Body of pancreas (tissue), 4 donors: Measurements from ENCODE around the gene WIPF3. TPM values are rescaled to one million over a fixed set of nuclear protein-coding genes. Genes with fewer than 3 reads are reported as not detected.

Source experiments
- ATAC-seq: fragments of 150-250 bp; one replicate; pipeline ENCODE4 v1.9.1; 2016
- DNase-seq, 4 donors: peaks; one replicate each; pipeline ENCODE4 v3.0.0-alpha.2; 2019
- H3K27ac ChIP-seq, 4 donors: fragments of 200-600 bp; sonication (generic); 1 replicate in 3 of 4; 2 replicates in 1 of 4; pipeline versions ENCODE4 v1.5.1 to v1.6.1; 2016 to 2019; ENCODE audit warnings: mild to moderate bottlenecking in 1 of 4, mixed read lengths in 1 of 4, moderate library complexity in 1 of 4
- H3K27me3 ChIP-seq, 2 donors: fragments of 200-600 bp; sonication (generic); one replicate each; pipeline ENCODE4 v1.6.0; 2016; ENCODE audit warnings: mild to moderate bottlenecking in 1 of 2
- H3K36me3 ChIP-seq, 2 donors: fragments of 200-600 bp; sonication (generic); replicated peaks in 1 of 2; 2 replicates each; pipeline ENCODE4 v1.5.1; 2016; ENCODE audit warnings: low read depth in 2 of 2; ENCODE audit not compliant: insufficient read depth in 1 of 2
- H3K4me1 ChIP-seq: fragments of 200-600 bp; sonication (generic); one replicate; pipeline ENCODE4 v1.6.0; 2016
- H3K4me3 ChIP-seq, 2 donors: fragments of 200-600 bp; sonication (generic); 1 replicate in 1 of 2; 2 replicates in 1 of 2; pipeline ENCODE4 v1.5.1; 2016 to 2019
- H3K9me3 ChIP-seq, 3 donors: fragments of 200-600 bp; sonication (generic); 1 replicate in 2 of 3; 2 replicates in 1 of 3; pipeline ENCODE4 v1.5.1; 2016
- CTCF ChIP-seq, 7 experiments: fragments of 450-650 bp in 4 of 7; fragments of 200-600 bp in 3 of 7; sonication (generic) in 3 of 7; IDR thresholded peaks; one replicate each; pipeline ENCODE4 v1.5.1; 2016 to 2019; ENCODE audit warnings: antibody characterized with exemption in 7 of 7
- POLR2A ChIP-seq, 3 donors: fragments of 450-650 bp; IDR thresholded peaks; one replicate each; pipeline ENCODE4 v1.6.1; 2016; ENCODE audit warnings: antibody characterized with exemption in 3 of 3, mild to moderate bottlenecking in 2 of 3
- WGBS, 2 donors: methylation state at CpG; one replicate each; pipeline ENCODE4 v1.1.5; 2017; 5-methylcytosine and 5-hydroxymethylcytosine counted together
- intact Hi-C: fragments of 100-400 bp; cut with DNase I; formaldehyde crosslinking; loops from one replicate; pipeline ENCODE4 v1.15.1; 2023
- total RNA-seq, 2 donors: library from RNA; depleted of rRNA; stranded (reverse); fragments of >200 nt; gene quantifications; one replicate each; pipeline ENCODE4 v1.1.0, GENCODE V29; 2016

The WIPF3 gene
- total RNA-seq, 2 donors from 2014 or later: 0.33 to 1.0 TPM

- WGBS, 2 donors: 47 to 55% methylated on average over 27 to 31 of the region's 46 CpGs
- intact Hi-C loops: no loop called here
- peak; percentile 25 for ATAC-seq
- Histone ChIP-seq H3K4me3 (no peak overlapping the region), H3K4me1 (peaks cover 4% of the 10 kb centered on the region), H3K9me3 (no peaks in the 10 kb centered on the region), H3K27ac (peak overlapping the region in 2 of 4 donors; percentile 7 to 22), H3K36me3 (no peaks in the 10 kb centered on the region), H3K27me3 (no peaks in the 10 kb centered on the region)
- no peak for TF ChIP-seq POLR2A (IDR thresholded peaks at IDR 0.05)
- peak in 3 of 4 donors; percentile 18 to 48 (median 43) for DNase-seq
Observed at GRCh38 chr7:29883462-29884398, 77.4 kb downstream of the WIPF3 start.

- H3K27ac ChIP-seq: peak overlapping the region in 2 of 4 donors; percentile 7 to 22
- no peaks in the 10 kb centered on the region for H3K36me3 ChIP-seq
- intact Hi-C loops: no loop called here
- no peak overlapping the region for H3K4me3 ChIP-seq
- no peaks in the 10 kb centered on the region for H3K27me3 ChIP-seq
- peaks cover 4% of the 10 kb centered on the region for H3K4me1 ChIP-seq
- 35 to 49% methylated on average over 12 to 24 of the region's 28 CpGs for WGBS, 2 donors
- DNase-seq: peak; percentile 17 to 49 (median 38)
- no peak for TF ChIP-seq POLR2A (IDR thresholded peaks at IDR 0.05)
- TF ChIP-seq CTCF (IDR thresholded peaks at IDR 0.05): peak in 3 of 7 experiments; percentile 14 to 25 (median 18)
- no peaks in the 10 kb centered on the region for H3K9me3 ChIP-seq
- ATAC-seq: peak; percentile 56
Observed at GRCh38 chr7:29884399-29885272, 78.3 kb downstream of the WIPF3 start.

- DNase-seq: no peak
- Histone ChIP-seq H3K27me3 (no peaks in the 10 kb centered on the region), H3K4me1 (peaks cover 4% of the 10 kb centered on the region), H3K9me3 (no peaks in the 10 kb centered on the region), H3K36me3 (no peaks in the 10 kb centered on the region), H3K27ac (no peak overlapping the region), H3K4me3 (no peak overlapping the region)
- no peak for TF ChIP-seq CTCF (IDR thresholded peaks at IDR 0.05)
- TF ChIP-seq POLR2A (IDR thresholded peaks at IDR 0.05): no peak
- no peak for ATAC-seq
- intact Hi-C loops: no loop called here
- WGBS, 2 donors: 93 to 94% methylated on average over 3 of the region's 3 CpGs
Observed at GRCh38 chr7:29885626-29886025, 79.3 kb downstream of the WIPF3 start.

- Histone ChIP-seq H3K4me3 (no peak overlapping the region), H3K27me3 (no peaks in the 10 kb centered on the region), H3K9me3 (no peaks in the 10 kb centered on the region), H3K27ac (no peak overlapping the region), H3K36me3 (no peaks in the 10 kb centered on the region), H3K4me1 (peaks cover 4% of the 10 kb centered on the region)
- 85 to 91% methylated on average over 2 of the region's 2 CpGs for WGBS, 2 donors
- DNase-seq: no peak
- no peak for TF ChIP-seq CTCF (IDR thresholded peaks at IDR 0.05)
- no peak for TF ChIP-seq POLR2A (IDR thresholded peaks at IDR 0.05)
- intact Hi-C loops: no loop called here
- no peak for ATAC-seq
Observed at GRCh38 chr7:29886827-29887226, 80.5 kb downstream of the WIPF3 start.

- Histone ChIP-seq H3K4me1 (peaks cover 4% of the 10 kb centered on the region), H3K27me3 (no peaks in the 10 kb centered on the region), H3K4me3 (no peak overlapping the region), H3K27ac (no peak overlapping the region), H3K9me3 (no peaks in the 10 kb centered on the region), H3K36me3 (no peaks in the 10 kb centered on the region)
- ATAC-seq (no peak), DNase-seq (no peak)
- 86 to 89% methylated on average over 3 to 7 of the region's 7 CpGs for WGBS, 2 donors
- intact Hi-C loops: no loop called here
- TF ChIP-seq CTCF (IDR thresholded peaks at IDR 0.05): no peak
- TF ChIP-seq POLR2A (IDR thresholded peaks at IDR 0.05): no peak
Observed at GRCh38 chr7:29888006-29888405, 81.7 kb downstream of the WIPF3 start.
